ENCODE measurements around the gene NRG2.

The NRG2 gene

DNA sequence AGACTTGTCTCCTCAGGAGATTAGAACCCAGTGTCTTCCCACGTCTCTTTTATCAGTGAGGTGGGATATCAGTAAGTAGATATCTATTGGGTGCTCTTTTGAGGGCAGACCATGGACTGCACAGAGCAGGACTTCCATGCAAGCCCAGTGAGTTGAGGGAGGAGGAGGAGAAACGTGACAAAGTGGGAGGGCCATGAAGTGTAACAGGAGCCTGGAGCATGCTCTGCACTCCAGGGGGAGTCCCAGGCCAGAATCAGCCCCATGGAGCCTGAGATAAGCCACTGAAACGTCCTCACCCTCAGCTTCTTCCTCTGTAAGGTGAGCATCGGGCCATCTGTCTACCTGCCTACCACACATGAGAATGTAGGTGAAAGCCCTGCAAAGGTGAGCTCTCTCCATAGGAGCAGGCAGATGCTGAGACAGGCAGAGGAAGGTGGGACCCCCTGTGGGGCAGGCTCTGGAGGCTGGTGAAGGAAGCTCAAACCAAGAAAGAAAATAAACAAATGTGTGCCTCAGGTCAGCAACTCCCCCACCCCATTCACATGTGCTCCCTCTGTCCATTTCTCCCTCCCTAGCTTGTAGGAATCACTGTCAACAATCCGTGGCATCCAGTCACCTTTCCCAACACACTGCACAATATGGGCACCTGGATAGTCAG, 87.4 kb downstream of the NRG2 start:
- TF ChIP-seq, protein P1, sequence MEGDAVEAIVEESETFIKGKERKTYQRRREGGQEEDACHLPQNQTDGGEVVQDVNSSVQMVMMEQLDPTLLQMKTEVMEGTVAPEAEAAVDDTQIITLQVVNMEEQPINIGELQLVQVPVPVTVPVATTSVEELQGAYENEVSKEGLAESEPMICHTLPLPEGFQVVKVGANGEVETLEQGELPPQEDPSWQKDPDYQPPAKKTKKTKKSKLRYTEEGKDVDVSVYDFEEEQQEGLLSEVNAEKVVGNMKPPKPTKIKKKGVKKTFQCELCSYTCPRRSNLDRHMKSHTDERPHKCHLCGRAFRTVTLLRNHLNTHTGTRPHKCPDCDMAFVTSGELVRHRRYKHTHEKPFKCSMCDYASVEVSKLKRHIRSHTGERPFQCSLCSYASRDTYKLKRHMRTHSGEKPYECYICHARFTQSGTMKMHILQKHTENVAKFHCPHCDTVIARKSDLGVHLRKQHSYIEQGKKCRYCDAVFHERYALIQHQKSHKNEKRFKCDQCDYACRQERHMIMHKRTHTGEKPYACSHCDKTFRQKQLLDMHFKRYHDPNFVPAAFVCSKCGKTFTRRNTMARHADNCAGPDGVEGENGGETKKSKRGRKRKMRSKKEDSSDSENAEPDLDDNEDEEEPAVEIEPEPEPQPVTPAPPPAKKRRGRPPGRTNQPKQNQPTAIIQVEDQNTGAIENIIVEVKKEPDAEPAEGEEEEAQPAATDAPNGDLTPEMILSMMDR (conservative IDR thresholded peaks at IDR 0.05; ENCODE audit: low read depth), result no peak
- H3K27ac ChIP-seq, result no peak overlapping the region
- ChIA-PET POLR2A (ENCODE audit: low non-redundant PET) (no interaction called here), CTCF (interaction anchor here (0.5 to 6.8 kb wide), 3 partner anchors 13 to 192 kb away, joined by 3 to 37 read pairs (median 5); no protein-coding TSS in a partner anchor)
- DNase-seq (ENCODE audit: low spot score), result no peak

DNA sequence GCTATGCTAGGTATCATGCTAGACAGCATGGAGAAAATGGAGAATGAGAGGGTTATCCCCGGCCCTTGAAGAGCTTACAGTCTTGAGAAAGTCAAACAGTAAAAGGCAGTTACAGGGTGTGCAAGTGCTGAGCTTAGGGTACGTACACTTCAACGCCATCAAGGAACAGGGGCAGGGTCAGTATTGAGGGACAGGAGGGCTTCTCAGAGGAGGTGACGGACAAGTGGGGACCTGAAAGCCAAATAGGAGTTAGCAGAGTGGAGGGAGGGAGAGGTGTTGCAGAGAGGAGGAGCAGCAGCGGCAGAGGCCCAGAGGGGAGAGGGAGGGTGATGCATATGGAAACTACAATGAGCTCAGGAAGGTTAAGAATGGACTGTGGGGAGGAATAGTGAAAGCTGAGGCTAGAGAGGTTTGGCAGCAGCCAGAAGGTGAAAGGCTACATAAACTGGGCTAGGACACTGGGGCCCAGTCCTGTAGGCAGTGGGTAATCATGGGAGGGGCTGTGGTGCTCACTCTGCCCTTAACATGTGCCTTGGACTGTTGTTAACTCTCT, 88.0 kb downstream of the NRG2 start:
- no peak overlapping the region for H3K27ac ChIP-seq
- ChIA-PET CTCF (interaction anchor here (0.5 to 6.8 kb wide), 3 partner anchors 12 to 60 kb away, joined by 3 to 37 read pairs (median 5); no protein-coding TSS in a partner anchor), POLR2A (ENCODE audit: low non-redundant PET) (interaction anchor here (0.7 kb wide), 1 partner anchor 54 kb away, joined by 3 read pairs; no protein-coding TSS in a partner anchor)
- no peak for DNase-seq (ENCODE audit: low spot score)
- TF ChIP-seq, protein P1 (conservative IDR thresholded peaks at IDR 0.05; ENCODE audit: low read depth), result no peak

DNA sequence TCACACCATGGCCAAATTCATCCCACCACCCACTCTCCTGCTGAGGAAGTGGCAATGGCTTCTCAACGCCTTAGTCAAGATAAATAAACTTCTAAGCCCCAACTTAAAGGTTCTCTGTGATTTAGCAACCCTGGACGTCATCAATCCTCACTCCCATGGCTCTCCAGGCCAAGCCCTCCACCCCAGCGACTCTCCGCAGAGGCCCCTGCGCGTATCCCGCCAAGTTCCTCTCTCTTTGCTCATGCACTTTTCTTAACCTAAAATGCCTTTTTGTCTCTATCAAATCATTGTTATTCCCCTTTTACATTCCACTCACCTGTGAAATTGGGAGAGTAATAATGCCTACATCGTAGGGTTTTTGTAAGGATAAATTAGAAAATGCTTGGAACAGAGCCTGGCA, 88.6 kb downstream of the NRG2 start:
- CTCF ChIA-PET, result interaction anchor here (6.8 kb wide), 1 partner anchor 14 kb away, joined by 37 read pairs; no protein-coding TSS in a partner anchor
- POLR2A ChIA-PET (ENCODE audit: low non-redundant PET), result interaction anchor here (0.7 kb wide), 1 partner anchor 54 kb away, joined by 3 read pairs; no protein-coding TSS in a partner anchor
- TF ChIP-seq, protein P1 (conservative IDR thresholded peaks at IDR 0.05; ENCODE audit: low read depth), result no peak
- no peak overlapping the region for H3K27ac ChIP-seq
- no peak for DNase-seq (ENCODE audit: low spot score)

DNA sequence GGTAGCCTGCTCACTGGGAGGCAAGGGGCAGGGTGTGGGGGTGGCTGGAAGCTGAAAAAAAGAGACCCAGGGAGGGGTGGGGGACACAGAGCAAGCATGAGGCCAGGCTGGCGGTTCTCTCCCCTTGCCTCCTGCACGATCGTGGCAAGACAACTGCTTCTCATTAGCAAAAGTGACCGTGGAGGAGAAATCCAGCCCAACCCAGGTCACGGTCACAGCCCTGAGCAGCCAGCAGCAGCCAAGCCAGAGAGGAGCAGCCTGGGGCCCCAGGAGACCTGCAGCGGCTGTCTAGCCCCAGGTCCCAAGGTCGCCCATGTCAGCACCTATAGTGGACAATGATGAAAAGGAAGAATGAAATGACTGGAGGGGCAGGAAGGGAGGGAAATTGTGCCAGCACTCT, 89.1 kb downstream of the NRG2 start:
- ChIA-PET POLR2A (ENCODE audit: low non-redundant PET) (no interaction called here), CTCF (no interaction called here)
- TF ChIP-seq, protein P1 (conservative IDR thresholded peaks at IDR 0.05; ENCODE audit: low read depth), result no peak

DNA sequence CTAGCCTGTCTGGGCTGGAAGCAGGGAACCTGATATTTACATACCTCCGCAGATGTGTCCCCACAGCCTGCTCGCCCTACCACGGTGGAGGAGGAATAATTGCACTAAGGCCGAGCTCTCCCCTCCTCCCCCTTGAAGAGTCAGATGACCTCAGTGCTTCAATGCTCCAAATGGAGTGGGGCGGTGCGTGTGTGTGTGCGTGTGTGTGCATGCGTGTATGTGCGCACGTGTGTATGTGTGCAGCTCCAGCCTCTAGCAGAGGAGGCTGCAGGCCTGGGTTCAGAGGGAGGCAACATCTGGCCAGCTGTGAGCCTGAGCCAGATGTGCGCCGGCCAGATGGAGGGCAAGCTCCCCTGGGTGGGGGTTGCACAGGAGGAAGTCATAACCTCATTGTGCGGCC, 90.5 kb downstream of the NRG2 start:
- no peak overlapping the region for H3K27ac ChIP-seq
- ChIA-PET POLR2A (ENCODE audit: low non-redundant PET) (no interaction called here), CTCF (interaction anchor here (1.5 to 1.7 kb wide), 2 partner anchors 15 to 16 kb away, joined by 5 to 6 read pairs; no protein-coding TSS in a partner anchor)
- TF ChIP-seq, protein P1 (conservative IDR thresholded peaks at IDR 0.05; ENCODE audit: low read depth), result no peak
- no peak for DNase-seq (ENCODE audit: low spot score)

More for the DNA sequence above, 89.1 kb downstream of the NRG2 start:
- no peak overlapping the region for H3K27ac ChIP-seq
- no peak for DNase-seq (ENCODE audit: low spot score)

DNA sequence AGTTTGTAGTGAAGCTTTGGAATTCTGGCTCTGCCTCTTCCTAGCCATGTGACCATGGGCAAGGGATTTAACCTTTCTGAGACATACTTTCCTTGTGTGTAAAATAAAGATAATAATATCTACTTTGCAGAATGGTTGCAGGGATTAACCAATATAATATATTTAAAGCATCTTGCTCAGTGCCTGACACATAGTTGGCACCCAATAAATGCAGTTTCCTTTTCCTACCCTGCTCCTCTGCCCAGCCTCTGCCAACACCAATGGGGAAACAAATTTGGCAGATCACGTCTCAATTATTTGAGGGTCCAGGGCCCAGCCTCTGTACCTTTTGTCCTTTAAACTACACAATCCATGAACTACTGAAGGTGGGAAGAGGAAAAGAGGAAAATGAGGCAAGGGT, 91.1 kb downstream of the NRG2 start:
- DNase-seq (ENCODE audit: low spot score), result no peak
- TF ChIP-seq, protein P1 (conservative IDR thresholded peaks at IDR 0.05; ENCODE audit: low read depth), result no peak
- ChIA-PET CTCF (interaction anchor here (0.5 to 1.7 kb wide), 4 partner anchors 16 to 165 kb away, joined by 3 to 6 read pairs (median 4); no protein-coding TSS in a partner anchor), POLR2A (ENCODE audit: low non-redundant PET) (no interaction called here)
- no peak overlapping the region for H3K27ac ChIP-seq
